Measurements from ENCODE around the gene ABR.
"Not testable (repeated sequence)": the region's sequence is repeated elsewhere in the genome, so short reads cannot be mapped to it uniquely, and the experiment has no call there.

ABR gene

DNA sequence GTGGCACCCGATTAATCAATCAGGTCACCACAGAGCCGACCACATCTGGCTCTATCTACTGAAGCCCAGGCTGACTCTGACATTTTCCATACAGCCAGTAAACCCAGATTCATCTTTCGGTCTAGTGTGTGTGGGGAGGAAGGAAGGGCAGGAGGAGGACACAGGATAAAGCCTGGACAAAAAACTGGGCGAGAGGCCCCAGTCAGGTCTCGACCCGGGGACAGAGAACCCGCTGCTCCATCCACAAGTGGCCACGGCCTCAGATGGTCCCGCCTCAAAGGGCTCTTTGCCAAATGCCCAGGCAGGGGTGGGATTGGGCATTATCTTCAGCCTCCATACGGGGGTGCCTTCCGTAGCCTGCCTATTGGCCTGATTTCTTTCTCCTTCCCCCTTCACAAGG, 7.8 kb downstream of the ABR start:
- DNase-seq, result no peak

GRCh38 chr17:1170739-1171138, 9.0 kb downstream of the ABR start:
- DNase-seq, result no peak

- DNase-seq, result no peak
Measured at GRCh38 chr17:1169929-1170312, 9.9 kb downstream of the ABR start.

DNA sequence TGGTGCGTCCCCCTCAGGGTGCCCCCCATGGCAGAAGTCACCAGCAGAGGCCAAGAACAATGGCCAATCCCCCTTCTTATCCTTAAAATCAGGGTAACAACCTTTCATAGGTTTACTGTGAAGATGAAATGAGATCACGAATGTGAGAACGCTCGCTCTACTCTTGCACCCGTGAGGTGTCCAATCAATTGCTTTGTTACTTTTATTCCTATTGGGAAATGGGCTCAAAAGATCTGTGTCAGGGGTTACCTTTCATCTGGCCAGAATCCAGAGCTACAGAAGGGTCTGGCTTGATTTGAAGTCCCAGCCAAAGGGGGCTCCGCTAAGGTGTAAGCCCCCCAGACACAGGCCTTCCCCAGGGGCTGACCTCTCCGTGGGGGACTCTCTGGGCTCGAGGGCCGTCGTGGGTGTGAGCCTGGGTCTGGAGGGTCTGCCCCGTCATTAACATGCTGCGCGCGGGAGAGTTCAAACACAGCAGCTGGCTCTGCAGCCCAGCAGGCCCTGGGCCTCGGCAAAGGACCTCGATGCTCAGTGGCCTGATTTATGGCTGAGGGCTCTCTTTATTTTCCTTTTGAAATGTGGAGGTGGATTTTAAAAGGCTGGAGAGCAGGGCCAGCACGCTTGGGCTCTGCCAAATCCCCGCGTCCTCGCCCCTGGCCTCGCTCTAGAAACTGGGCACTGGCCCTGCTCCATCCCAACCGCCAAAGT, 10.4 kb downstream of the ABR start:
- no peak for DNase-seq

- DNase-seq, result no peak
Measured at GRCh38 chr17:1168533-1169220, 11.1 kb downstream of the ABR start.

DNA sequence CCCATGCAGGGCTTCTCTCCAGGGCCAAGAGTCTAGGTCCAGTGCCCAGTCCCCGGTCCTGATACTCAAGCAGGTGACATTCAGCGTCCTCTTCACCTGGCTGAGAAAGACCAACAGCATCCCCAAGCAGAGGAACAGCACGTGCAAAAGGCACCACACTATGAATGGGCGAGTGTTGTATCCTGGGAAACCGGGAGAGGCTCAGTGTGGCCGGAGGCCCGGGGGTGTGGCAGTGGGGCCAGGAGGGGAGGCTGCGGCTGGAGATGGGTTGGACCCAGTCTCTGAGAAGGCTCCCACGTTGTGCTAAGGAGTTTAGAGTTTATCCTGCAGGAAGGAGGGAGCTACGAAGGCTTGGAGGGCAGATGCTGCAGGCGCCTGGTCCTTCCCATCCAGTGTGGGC, 13.5 kb downstream of the ABR start:
- no peak for DNase-seq

DNA sequence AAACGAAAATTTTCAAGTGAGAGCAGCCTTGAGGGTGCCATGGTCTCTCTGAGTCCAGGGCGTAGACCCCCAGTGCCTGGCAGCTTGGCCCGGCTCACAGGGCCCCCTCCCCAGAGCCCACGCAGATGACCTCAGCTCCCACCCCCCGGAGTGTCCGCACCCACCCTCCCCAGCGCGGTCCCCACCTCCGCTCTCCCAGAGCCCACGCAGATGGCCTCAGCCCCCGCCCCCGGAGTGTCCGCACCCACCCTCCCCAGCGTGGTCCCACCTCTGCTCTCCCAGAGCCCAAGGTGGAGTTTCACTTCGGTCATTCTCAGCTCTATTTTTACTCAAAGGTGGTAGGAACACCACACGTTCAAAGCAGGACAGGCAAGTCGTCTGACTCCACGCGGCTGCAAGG, 13.9 kb downstream of the ABR start:
- DNase-seq, result no peak

GRCh38 chr17:1164935-1165556, 14.7 kb downstream of the ABR start:
- DNase-seq, result no peak

DNA sequence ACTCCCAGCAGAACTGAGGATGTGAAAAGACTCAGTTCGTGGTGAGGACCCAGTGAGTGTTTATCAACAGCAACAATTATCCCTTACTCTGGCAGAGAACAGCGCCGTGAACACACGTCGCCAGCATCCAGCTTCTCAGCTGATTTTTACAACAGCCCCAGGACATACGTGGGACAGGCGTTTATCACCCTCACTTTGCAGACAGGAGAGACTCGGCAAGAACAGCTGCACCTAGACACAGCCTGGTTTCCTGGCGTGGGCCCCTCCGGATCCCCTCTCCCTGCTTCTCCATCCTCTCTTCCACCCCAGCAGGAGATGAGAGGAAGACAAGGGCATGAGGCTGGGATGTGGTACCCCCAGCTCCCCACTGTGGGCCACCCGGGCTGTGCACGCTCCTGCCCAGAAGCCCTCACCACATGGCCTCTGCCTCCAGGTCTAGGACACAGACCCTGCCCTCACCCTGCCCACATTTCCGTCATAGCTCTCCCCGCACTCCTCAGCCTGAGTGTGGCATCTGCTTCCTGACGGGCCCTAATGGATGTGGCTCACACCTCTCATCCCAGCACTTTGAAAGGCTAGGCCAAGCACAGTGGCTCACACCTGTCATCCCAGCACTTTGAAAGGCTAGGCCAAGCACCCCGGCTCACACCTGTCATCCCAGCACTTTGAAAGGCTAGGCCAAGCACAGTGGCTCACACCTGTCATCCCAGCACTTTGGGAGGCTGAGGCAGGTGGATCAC, 17.5 kb downstream of the ABR start:
- no peak for DNase-seq

GRCh38 chr17:1160591-1161390, 19.0 kb downstream of the ABR start:
- no peak for DNase-seq

DNA sequence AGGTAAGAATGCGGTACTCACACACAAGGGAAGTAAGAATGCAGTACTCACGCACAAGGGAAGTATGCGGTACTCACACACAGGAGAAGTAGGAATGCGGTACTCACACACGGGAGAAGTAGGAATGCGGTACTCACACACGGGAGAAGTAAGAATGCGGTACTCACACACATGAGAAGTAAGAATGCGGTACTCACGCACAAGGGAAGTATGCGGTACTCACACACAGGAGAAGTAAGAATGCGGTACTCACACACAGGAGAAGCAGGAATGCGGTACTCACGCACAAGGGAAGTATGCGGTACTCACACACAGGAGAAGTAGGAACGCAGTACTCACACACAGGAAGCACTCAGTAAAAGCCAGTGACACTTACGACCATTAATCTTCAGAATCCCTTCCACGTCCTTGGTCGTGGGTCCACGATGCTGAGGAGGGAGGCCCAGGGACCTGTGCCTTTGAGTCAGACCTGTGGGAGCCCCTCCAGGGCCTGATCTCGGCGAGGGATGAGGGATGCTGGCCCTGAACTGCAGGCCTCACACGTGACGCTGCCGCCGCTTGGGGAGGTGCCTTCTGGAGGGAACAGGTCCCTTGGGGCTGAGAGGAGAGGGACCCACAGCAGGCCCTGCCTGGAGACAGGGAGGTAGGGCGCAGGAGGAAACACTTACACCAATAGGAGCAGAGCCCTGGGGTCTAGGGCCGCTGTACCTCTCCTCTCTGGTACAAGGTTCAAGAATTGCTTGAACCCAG, 20.2 kb downstream of the ABR start:
- no peak for DNase-seq

GRCh38 chr17:1158879-1159278, 20.9 kb downstream of the ABR start:
- DNase-seq, result no peak

GRCh38 chr17:1156864-1157263, 22.9 kb downstream of the ABR start:
- DNase-seq, result no peak

- DNase-seq, result no peak
Measured at GRCh38 chr17:1154704-1155103, 25.1 kb downstream of the ABR start.

GRCh38 chr17:1153795-1154546, 25.8 kb downstream of the ABR start:
- no peak for DNase-seq

DNA sequence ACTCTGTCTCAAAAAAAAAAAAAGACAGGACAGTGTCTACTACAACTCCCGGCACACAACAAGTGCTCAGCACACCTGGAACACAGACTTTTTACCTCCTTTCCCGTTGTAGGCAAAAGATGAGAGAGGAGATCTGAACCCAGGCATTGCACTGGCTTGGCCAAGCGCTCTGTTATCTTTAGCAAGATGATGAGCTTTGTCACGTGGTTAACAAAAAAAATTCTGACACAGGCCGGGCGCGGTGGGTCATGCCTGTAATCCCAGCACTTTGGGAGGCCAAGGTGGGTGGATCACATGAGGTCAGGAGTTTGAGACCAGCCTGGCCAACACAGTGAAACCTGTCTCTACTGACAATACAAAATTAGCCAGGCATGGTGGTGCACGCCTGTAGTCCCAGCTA, 27.2 kb downstream of the ABR start:
- not testable (repeated sequence) for DNase-seq

DNA sequence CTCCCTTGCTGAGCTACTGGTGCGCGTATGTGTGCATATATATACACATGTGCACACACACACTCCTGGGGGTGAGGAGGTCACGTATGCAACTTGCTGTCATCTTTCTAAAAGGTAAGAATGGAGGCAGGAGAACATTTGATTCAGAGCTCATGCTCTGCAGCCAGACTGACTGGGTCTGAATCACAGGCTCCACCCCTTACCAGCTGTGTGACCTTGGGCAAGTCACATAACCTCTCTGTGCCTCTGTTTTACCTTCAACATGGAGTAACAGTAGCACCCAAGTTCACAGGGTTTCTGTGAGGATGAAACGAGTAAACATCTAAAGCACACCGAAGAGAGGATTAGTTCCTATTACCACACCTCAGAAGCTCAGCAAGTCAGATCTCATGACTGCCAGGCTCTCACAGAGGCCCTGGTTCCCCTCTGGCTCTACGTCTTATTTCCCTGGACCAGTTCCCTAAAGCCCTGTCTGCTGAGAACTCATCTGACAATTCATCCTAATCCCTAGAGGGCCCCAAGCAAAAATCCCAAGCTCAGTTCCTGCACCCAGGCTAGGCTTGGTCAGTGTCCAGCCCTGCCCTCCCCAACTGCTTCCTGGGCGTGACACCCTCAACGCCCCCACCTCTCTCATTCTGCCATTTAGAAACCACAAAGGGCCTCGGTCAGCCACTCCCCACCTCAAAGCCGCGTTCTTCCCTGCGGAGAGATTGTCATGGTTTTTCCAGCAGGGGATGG, 28.7 kb downstream of the ABR start:
- no peak for DNase-seq

- no peak for DNase-seq
Measured at GRCh38 chr17:1149869-1150268, 29.9 kb downstream of the ABR start.

DNA sequence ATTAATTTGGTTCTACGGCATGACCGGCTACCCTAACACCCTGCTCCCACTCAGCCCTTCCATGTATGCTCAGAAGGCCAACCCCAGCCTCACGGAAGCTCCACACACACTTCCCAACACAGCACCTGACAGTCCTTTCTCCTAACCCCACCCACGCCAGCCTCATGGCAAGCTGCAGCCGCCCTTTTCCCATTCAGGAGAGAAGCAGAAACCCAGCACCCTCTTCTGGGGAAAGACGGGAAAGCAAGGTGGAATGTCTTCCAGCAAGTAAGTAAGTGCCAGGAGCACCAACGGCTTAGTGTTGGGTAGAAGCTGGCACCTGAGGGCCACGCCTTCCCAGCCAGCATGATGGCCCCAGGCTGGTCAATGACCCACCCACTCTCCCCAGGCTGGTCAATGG, 32.1 kb downstream of the ABR start:
- DNase-seq, result no peak

GRCh38 chr17:1146561-1147265, 33.1 kb downstream of the ABR start:
- no peak for DNase-seq
